HFFc6 (cell line): Measurements from ENCODE around the gene BSND. TPM values are rescaled to one million over a fixed set of nuclear protein-coding genes. Genes with fewer than 3 reads are reported as not detected.
"Not testable (repeated sequence)": the region's sequence is repeated elsewhere in the genome, so short reads cannot be mapped to it uniquely, and the experiment has no call there.

Experiments
- DNase-seq: peaks from one replicate; pipeline ENCODE4 v3.0.0-alpha.2; 2018
- H3K27ac Mint-ChIP-seq: 2 replicates; pipeline ENCODE4 v1.8.0; 2020; ENCODE audit warnings: mild to moderate bottlenecking, mixed read lengths
- H3K27me3 Mint-ChIP-seq: 2 replicates; pipeline ENCODE4 v1.8.0; 2021; ENCODE audit warnings: mild to moderate bottlenecking, moderate library complexity, mixed read lengths; ENCODE audit not compliant: insufficient read depth
- H3K36me3 Mint-ChIP-seq: 2 replicates; pipeline ENCODE4 v1.8.0; 2021; ENCODE audit warnings: low read depth, mixed read lengths
- H3K4me1 Mint-ChIP-seq: 2 replicates; pipeline ENCODE4 v1.8.0; 2020; ENCODE audit warnings: low read depth, mixed read lengths
- H3K4me3 Mint-ChIP-seq: 2 replicates; pipeline ENCODE4 v1.8.0; 2020; ENCODE audit warnings: mild to moderate bottlenecking, moderate library complexity, mixed read lengths
- H3K9me3 Mint-ChIP-seq: 2 replicates; pipeline ENCODE4 v1.8.0; 2020; ENCODE audit warnings: mild to moderate bottlenecking, mixed read lengths
- total RNA-seq, 6 experiments: library from RNA; stranded (reverse); fragmentation: NEBNext Ultra II Directional; extraction: Animal tissue kit (Norgen Biotek cat#: 25700); gene quantifications; 2 replicates in 1 of 6; 3 replicates in 5 of 6; pipeline ENCODE4 v1.2.3, GENCODE V29; 2021
- TF ChIP-seq, protein P1 (sequence below): fragments of 200-600 bp; sonication (generic); IDR thresholded peaks from 2 replicates; pipeline ENCODE4 v1.5.0; 2021; ENCODE audit warnings: antibody characterized with exemption, mild to moderate bottlenecking

Gene BSND
- total RNA-seq, 6 experiments from 2014 or later: not detected

DNA sequence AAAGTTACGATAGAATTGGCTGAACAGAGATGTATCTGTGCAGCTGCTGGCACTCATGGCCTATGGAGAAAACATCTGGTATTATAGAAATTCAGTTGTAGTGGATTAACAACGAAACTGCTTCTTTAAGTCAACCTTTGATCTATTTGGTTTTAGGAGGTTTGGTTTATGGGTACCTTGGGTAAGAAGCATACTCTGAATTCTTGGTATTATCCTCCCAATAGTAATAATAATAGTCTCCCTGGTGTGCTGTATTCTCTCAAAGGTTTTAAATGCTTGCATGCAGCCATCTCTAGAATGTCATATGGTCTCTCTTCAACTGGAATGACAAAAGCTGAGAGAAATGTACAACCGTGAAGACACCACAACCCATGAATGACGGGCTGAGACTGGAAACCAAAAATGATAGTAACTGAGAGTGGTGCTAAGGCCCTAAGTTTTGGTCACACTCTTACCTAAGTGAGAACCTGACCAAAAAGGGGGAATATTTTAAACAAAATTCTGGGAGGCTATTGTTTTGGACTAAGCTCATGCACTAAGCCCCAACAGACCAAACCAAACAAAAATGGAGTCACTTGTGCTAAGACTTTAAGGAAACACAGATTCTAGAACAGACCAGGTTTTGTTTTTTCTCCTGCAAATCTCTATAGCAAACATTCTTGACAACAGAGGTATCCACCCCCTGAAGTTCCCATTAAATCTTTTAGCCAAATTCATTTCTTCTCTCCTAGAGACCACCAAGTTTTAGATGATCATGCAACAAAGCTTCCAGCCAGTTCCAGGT, 35.9 kb upstream of the BSND start:
- H3K27ac Mint-ChIP-seq: no peak overlapping the region

DNA sequence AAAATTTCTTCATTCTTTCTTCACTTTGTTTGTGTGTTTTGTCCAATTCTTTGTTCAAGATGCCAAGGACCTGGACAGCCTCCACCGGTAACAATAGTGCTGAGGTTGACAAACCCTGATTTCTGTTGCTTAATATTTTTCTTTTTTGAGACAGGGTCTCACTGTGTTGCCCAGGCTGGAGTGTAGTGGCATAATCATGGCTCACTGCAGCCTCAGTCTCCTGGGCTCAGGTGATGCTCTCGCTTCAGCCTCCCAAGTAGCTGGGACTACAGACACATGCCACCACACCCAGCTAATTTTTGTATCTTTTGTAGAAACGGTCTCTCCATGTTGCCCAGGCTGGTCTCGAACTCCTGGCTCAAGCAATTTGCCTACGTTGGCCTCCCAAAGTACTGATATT, 34.9 kb upstream of the BSND start:
- not testable (repeated sequence) for H3K36me3 Mint-ChIP-seq, H3K9me3 Mint-ChIP-seq, H3K4me3 Mint-ChIP-seq, DNase-seq, H3K27me3 Mint-ChIP-seq, H3K27ac Mint-ChIP-seq
- peaks cover 30% of the 10 kb centered on the region for H3K4me1 Mint-ChIP-seq

More for the DNA sequence above, 35.9 kb upstream of the BSND start:
- Mint-ChIP-seq H3K4me3 (no peak overlapping the region), H3K9me3 (peaks cover 9% of the 10 kb centered on the region), H3K27me3 (no peaks in the 10 kb centered on the region), H3K36me3 (peaks cover 11% of the 10 kb centered on the region), H3K4me1 (peaks cover 23% of the 10 kb centered on the region)
- DNase-seq: no peak
- TF ChIP-seq, protein P1, sequence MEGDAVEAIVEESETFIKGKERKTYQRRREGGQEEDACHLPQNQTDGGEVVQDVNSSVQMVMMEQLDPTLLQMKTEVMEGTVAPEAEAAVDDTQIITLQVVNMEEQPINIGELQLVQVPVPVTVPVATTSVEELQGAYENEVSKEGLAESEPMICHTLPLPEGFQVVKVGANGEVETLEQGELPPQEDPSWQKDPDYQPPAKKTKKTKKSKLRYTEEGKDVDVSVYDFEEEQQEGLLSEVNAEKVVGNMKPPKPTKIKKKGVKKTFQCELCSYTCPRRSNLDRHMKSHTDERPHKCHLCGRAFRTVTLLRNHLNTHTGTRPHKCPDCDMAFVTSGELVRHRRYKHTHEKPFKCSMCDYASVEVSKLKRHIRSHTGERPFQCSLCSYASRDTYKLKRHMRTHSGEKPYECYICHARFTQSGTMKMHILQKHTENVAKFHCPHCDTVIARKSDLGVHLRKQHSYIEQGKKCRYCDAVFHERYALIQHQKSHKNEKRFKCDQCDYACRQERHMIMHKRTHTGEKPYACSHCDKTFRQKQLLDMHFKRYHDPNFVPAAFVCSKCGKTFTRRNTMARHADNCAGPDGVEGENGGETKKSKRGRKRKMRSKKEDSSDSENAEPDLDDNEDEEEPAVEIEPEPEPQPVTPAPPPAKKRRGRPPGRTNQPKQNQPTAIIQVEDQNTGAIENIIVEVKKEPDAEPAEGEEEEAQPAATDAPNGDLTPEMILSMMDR: no peak

DNA sequence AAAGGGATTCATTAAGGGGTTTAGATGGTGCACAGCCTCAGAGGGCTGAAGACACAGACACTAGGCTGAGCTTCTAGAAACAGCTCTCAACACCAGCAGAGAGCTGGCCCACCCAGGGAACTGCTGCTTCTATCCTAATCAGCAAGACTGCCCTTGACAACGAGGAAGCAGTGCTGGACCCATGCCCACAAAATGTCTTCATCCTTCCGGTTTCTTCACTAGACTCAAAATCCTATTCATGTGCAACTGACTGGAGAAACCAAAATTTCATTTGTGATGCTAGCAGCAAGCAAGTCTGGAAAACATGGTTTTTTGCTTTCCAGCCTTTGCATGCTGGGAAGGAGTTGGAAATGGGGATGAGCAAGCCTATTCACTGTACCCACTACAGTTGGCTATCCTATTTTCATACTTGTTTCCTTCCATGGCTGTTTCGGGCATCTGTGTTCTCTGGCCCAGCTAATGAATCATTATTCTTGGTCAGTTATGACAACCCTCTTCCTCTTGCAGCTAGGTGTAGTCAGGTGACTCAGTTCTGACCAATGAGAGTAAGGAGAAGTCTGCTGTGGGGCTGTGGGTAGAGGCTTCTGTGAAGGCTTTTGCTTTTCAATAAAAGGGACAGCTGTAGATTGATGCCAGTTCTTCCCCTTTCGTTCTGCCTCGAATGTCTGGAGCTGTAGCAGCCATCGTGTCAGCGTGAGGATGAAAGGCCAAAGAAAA, 33.0 kb upstream of the BSND start:
- peaks cover 44% of the 10 kb centered on the region for H3K4me1 Mint-ChIP-seq
- H3K27ac Mint-ChIP-seq: peak overlapping the region; percentile 35; the same call in 1 of the 2 replicates
- H3K27me3 Mint-ChIP-seq: no peaks in the 10 kb centered on the region
- TF ChIP-seq, protein P1: no peak
- peak overlapping the region; percentile 37; the same call in 1 of the 2 replicates for H3K4me3 Mint-ChIP-seq
- H3K36me3 Mint-ChIP-seq: no peaks in the 10 kb centered on the region
- H3K9me3 Mint-ChIP-seq: no peaks in the 10 kb centered on the region
- DNase-seq: no peak

DNA sequence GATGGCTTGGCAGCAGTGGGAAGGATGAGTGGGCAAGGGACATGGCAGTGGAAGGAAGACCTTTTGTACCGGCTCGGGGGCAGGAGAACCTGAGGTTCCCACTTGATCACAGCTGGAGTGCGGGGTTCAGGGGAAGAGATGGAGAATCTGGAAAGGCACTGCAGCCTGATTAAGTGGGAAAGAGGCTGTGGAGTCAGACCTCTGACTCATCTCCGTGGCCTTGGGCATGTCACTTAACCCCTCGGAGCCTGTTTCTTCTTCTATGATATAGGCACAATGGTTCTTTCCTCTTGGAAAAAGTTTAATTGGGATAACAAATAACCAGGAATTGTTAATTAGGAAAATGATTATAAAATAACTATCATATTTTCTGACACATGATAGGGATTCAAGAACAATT, 31.4 kb upstream of the BSND start:
- no peaks in the 10 kb centered on the region for H3K27me3 Mint-ChIP-seq
- H3K36me3 Mint-ChIP-seq: no peaks in the 10 kb centered on the region
- H3K4me3 Mint-ChIP-seq: no peak overlapping the region; the same call in 1 of the 2 replicates
- DNase-seq: no peak
- H3K4me1 Mint-ChIP-seq: peaks cover 56% of the 10 kb centered on the region
- H3K27ac Mint-ChIP-seq: no peak overlapping the region
- TF ChIP-seq, protein P1: no peak
- no peaks in the 10 kb centered on the region for H3K9me3 Mint-ChIP-seq

DNA sequence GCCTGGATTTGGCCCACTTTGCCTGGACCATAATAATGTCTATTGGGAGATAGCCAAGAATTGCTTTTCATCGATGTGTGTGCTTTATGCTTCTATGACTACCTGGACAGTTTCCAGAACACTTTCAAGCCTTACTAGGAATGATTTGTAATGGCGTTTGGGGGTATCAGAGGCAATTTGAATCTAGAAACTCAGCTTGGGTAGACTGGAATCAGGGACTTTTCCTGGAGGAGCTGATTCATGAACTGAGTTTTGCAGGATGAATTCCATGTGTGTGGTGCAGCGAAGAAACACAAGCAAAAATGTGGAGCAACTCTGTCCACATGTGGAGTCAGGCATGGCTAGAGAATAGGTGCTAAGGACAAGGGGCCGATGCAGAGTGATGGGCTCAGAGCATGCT, 30.2 kb upstream of the BSND start:
- DNase-seq: no peak
- TF ChIP-seq, protein P1: no peak
- peaks cover 66% of the 10 kb centered on the region for H3K4me1 Mint-ChIP-seq

DNA sequence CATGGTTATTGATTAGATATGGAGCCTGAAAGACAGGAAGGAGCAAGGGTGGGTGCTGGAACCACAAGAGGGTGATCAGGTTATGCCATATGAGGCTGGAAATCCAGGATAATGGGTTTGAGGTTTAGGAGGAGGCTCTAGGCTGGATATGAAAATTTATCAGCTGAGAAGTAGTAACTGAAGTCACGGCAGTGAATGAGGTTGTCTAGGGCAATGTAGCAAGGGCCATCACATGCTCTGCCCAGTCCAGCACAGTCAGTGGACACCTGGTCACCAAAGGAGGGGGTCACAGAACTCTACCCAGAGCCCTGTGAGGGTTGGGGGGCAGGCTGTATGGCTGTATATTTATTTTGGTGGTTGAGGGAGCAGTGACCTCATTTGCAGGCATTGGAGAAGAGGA, 28.9 kb upstream of the BSND start:
- H3K36me3 Mint-ChIP-seq: no peaks in the 10 kb centered on the region
- no peak for DNase-seq

More for the DNA sequence above, 30.2 kb upstream of the BSND start:
- H3K36me3 Mint-ChIP-seq: no peaks in the 10 kb centered on the region
- no peaks in the 10 kb centered on the region for H3K9me3 Mint-ChIP-seq
- H3K27me3 Mint-ChIP-seq: no peaks in the 10 kb centered on the region
- H3K27ac Mint-ChIP-seq: no peak overlapping the region
- H3K4me3 Mint-ChIP-seq: no peak overlapping the region

More for the DNA sequence above, 28.9 kb upstream of the BSND start:
- Mint-ChIP-seq H3K4me3 (no peak overlapping the region), H3K27ac (no peak overlapping the region), H3K9me3 (no peaks in the 10 kb centered on the region), H3K4me1 (peaks cover 68% of the 10 kb centered on the region), H3K27me3 (no peaks in the 10 kb centered on the region)
- TF ChIP-seq, protein P1: no peak
